GM12874 (cell line): ENCODE data around the gene SERINC5.

Experiments used
- TF ChIP-seq, protein P1 (sequence below): IDR thresholded peaks from 2 replicates; pipeline ENCODE4 v1.5.1; 2011; ENCODE audit warnings: low read depth, mild to moderate bottlenecking, control low read depth, low read length, moderate library complexity; ENCODE audit not compliant: insufficient read depth

SERINC5 gene

DNA sequence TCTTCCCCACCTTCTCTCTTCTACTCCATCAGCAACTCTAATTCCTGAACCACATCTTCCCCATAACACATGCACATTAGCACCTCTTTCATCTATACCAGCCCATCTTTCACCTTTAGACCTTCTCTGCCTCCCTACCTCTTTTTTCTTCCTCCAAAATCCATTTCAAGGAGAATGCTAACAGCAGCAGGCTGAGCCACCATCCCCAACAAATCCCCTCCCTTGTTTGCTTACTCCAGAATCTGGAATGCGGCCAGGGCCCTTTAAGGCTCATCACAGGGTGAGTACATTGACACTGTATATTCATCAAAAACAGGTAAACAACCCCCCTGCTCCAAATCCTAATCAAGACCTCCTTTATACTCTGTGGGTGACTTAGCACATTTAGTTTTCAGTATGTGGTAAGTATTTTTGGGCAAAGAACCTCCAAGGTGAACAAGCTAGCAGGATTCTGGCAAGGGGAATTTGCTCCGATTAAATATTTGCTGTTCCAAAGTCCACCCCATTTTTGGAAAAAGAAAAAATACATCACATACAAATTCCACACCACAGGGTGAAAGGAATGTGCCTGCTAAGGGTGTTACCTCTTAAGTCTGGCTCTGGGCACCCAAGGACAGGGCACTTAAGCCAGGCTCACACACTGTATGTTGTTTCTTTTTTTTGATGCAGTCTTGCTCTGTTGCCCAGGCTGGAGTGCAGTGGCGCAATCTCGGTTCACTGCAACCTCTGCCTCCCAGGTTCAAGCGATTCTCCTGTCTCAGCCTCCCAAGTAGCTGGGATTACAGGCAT lies 71.4 kb downstream of the SERINC5 start:
- TF ChIP-seq, protein P1, sequence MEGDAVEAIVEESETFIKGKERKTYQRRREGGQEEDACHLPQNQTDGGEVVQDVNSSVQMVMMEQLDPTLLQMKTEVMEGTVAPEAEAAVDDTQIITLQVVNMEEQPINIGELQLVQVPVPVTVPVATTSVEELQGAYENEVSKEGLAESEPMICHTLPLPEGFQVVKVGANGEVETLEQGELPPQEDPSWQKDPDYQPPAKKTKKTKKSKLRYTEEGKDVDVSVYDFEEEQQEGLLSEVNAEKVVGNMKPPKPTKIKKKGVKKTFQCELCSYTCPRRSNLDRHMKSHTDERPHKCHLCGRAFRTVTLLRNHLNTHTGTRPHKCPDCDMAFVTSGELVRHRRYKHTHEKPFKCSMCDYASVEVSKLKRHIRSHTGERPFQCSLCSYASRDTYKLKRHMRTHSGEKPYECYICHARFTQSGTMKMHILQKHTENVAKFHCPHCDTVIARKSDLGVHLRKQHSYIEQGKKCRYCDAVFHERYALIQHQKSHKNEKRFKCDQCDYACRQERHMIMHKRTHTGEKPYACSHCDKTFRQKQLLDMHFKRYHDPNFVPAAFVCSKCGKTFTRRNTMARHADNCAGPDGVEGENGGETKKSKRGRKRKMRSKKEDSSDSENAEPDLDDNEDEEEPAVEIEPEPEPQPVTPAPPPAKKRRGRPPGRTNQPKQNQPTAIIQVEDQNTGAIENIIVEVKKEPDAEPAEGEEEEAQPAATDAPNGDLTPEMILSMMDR, result no peak

DNA sequence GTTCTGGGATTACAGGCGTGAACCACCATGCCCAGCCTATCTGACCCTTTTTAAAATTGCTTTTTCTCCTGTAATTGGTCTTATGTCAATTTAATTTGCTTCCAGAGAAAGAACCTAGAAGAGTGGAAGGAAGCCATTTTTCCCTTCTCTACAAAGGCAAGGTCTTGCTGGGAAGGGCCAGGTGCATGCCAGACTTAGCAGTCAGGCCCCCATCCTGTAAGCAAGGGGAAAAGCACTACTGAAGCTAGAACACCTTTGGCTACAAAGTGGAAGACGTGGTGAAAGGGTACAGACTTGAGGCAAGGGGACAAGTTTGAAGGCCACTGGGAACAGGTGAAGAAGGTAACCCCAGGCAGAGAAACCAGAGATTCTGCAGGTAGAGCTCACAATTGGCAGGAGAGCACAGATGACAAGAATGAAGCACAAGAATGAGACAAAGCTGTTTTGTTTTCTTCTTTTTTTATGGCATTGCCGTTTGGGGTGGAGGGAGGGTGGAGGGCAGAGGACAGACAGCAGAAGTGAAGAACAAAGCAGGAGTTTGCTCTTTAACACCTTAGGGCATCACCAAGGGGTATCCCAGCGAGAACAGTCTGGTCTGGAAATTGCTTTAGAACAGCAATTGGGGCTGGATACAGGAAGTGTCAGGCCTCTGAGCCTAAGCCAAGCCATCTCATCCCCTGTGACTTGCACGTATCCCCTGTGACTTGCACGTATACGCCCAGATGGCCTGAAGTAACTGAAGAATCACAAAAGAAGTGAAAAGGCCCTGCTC lies 72.9 kb downstream of the SERINC5 start:
- TF ChIP-seq, protein P1, result no peak

DNA sequence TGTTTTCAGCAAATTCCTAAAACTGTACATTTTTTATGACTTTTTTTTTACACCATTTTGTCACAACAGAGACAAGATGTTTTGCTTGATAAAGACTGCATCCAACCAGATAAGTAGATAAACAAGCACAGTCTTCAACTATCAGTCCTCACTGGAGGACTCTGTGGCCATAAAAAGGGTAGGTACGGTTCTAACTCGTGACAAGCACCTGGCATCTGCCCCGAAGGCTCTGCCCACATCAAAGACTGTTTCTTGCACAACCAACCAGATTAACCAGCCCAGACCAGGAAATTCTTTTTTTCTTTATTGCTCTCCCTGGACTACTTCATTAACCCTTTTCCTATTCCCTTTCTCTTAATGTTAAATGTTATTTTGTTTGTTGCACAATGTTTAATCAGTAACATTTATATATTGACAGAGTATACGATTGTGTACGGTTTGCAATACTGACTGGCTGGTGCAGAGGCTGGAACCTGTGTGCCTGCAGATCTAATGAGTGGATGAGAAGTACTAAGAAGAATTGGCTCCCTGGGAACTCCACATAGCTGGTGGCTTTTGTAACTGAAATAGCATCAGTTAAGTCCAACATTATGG lies 74.1 kb downstream of the SERINC5 start:
- TF ChIP-seq, protein P1, result no peak

DNA sequence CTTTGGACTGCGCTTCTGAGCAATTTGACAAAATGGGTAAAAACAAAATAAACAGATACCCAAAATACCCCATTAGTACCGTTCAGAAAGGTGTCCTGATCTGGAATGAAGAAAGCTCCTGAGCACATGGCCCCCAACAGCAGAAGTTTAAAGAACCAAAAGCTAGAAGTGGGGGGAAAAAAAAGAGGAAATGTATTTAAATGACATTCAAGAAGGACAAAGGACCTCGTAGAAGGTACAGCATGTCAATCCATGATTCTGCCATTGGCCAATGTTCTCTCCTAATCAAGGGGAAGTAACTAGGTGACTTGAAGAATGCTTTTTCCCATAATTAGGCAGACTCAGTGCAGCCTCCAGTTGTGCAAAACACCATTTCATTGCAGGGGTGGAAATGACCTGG lies 78.6 kb downstream of the SERINC5 start:
- TF ChIP-seq, protein P1, result no peak

DNA sequence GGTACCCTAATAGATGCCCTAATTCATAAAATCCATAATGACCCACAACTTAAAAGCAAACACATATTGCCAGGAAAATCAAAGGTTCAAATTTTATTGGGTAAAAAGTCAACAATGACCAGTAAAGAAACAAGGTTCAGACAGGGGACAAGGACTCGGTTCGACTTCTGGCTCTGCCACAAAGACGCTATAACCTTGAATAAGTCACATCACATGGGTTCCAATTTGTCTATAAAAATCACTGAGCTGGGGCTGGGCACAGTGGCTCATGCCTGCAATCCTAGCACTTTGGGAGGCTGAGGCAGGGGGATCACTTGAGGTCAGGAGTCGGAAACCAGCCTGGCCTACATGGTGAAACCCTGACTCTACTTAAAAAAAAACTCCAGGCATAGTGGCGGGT lies 80.5 kb downstream of the SERINC5 start:
- TF ChIP-seq, protein P1, result no peak

DNA sequence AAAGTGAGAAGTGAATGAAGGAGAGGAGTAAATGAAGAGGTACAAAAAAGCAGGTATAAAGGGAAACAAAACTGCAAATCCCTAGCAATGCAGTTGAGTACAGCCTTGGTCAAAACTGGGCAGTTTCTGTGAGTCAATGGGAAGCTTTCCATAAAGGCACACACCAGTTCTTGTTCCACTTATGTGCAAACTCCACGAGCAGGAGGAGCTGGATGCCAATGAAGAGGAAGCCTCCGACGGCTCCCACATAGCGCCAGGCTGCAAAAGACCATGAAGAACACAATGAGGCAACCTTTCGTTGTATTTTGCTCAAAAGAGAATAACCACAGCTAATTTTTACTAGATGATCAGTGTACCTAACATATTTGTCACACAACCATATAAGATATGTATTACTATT lies 81.1 kb downstream of the SERINC5 start:
- TF ChIP-seq, protein P1, result no peak

DNA sequence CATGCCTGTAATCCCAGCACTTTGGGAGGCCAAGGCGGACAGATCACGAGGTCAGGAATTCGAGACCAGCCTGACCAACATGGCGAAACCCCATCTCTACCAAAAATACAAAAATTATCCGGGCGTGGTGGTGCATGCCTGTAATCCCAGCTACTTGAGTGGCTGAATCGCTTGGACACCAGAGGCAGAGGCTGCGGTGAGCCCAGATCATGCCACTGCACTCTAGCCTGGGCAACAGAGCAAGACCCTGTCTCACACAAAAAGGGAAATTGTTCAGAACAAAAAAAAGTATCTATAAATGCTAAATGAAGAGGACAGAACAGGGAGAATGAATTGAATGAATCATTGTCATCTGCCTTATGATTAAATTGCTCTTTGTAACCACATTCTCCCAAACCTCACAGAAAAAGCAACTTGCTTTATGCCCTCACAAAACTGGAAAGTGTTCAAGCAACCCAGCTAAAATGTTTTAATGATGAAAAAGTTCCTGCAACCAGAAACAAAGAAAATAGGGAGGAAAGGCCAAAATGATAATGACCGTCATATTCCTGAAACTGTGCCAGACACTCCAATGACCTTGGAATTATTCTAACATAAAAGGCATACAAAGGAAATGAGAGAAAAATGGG lies 83.7 kb downstream of the SERINC5 start:
- TF ChIP-seq, protein P1, result no peak
